ENCODE results near the gene SEPTIN3.

SEPTIN3 gene

GRCh38 chr22:42016111-42016510 is 46.9 kb downstream of the SEPTIN3 start:
- H3K4me3 ChIP-seq (ENCODE audit: low read length) = no peak overlapping the region
- no peak for DNase-seq (ENCODE audit: low read depth)
- no peak for TF ChIP-seq CTCF (conservative IDR thresholded peaks at IDR 0.05; ENCODE audit: low read length)

GRCh38 chr22:42018224-42018623 is 49.0 kb downstream of the SEPTIN3 start:
- no peak for TF ChIP-seq CTCF (conservative IDR thresholded peaks at IDR 0.05; ENCODE audit: low read length)
- H3K4me3 ChIP-seq (ENCODE audit: low read length) = no peak overlapping the region
- DNase-seq (ENCODE audit: low read depth) = no peak
